Measurements from ENCODE around the gene PDLIM5. TPM values are rescaled to one million over a fixed set of nuclear protein-coding genes. Genes with fewer than 3 reads are reported as not detected.

Gene PDLIM5
- total RNA-seq, 1 experiment from 2014 or later, result 158 TPM

- CTCF ChIA-PET, result interaction anchor here (0.6 to 1.2 kb wide), 3 partner anchors 15 to 70 kb away, joined by 3 read pairs; no protein-coding TSS in a partner anchor
- BruUV-seq (replicated peaks), result no TSS peak
These were observed 239.8 kb downstream of the PDLIM5 start for GRCh38 chr4:94691552-94691951.

GRCh38 chr4:94695384-94695783 lies 243.6 kb downstream of the PDLIM5 start:
- Mint-ChIP-seq H3K4me3 (ENCODE audit: unreplicated experiment) (no peak overlapping the region), H3K27me3 (ENCODE audit: insufficient read depth, unreplicated experiment) (no peaks in the 10 kb centered on the region), H3K4me1 (ENCODE audit: insufficient read depth, unreplicated experiment) (peaks cover 8% of the 10 kb centered on the region), H3K36me3 (ENCODE audit: insufficient read depth, unreplicated experiment) (no peaks in the 10 kb centered on the region), H3K9me3 (ENCODE audit: unreplicated experiment) (no peaks in the 10 kb centered on the region), H3K27ac (ENCODE audit: low read depth, unreplicated experiment) (no peak overlapping the region)
- no peak for TF ChIP-seq CTCF (IDR thresholded peaks at IDR 0.05; ENCODE audit: unreplicated experiment)
- ChIA-PET POLR2A (no interaction called here), CTCF (interaction anchor here (0.6 kb wide), 2 partner anchors 37 to 186 kb away, joined by 3 to 6 read pairs; no protein-coding TSS in a partner anchor)
- intact Hi-C loops (cut with micrococcal nuclease), result no loop called here
- BruUV-seq (replicated peaks), result no TSS peak
- no peak for DNase-seq (ENCODE audit: unreplicated experiment)

More at GRCh38 chr4:94691552-94691951, 239.8 kb downstream of the PDLIM5 start:
- no peak overlapping the region for H3K27ac Mint-ChIP-seq (ENCODE audit: low read depth, unreplicated experiment)
- no peak for DNase-seq (ENCODE audit: unreplicated experiment)
- POLR2A ChIA-PET, result interaction anchor here (0.8 kb wide), 1 partner anchor 10 kb away, joined by 4 read pairs; no protein-coding TSS in a partner anchor
- H3K4me3 Mint-ChIP-seq (ENCODE audit: unreplicated experiment), result no peak overlapping the region
- intact Hi-C loops (cut with micrococcal nuclease), result no loop called here
- H3K36me3 Mint-ChIP-seq (ENCODE audit: insufficient read depth, unreplicated experiment), result no peaks in the 10 kb centered on the region
- no peak for TF ChIP-seq CTCF (IDR thresholded peaks at IDR 0.05; ENCODE audit: unreplicated experiment)
- H3K9me3 Mint-ChIP-seq (ENCODE audit: unreplicated experiment), result no peaks in the 10 kb centered on the region
- H3K4me1 Mint-ChIP-seq (ENCODE audit: insufficient read depth, unreplicated experiment), result peaks cover 15% of the 10 kb centered on the region
- no peaks in the 10 kb centered on the region for H3K27me3 Mint-ChIP-seq (ENCODE audit: insufficient read depth, unreplicated experiment)

- no peaks in the 10 kb centered on the region for H3K36me3 Mint-ChIP-seq (ENCODE audit: insufficient read depth, unreplicated experiment)
- POLR2A ChIA-PET, result interaction anchor here (0.8 kb wide), 1 partner anchor 14 kb away, joined by 4 read pairs; no protein-coding TSS in a partner anchor
- no peaks in the 10 kb centered on the region for H3K4me1 Mint-ChIP-seq (ENCODE audit: insufficient read depth, unreplicated experiment)
- no TSS peak for BruUV-seq (replicated peaks)
- no peak overlapping the region for H3K27ac Mint-ChIP-seq (ENCODE audit: low read depth, unreplicated experiment)
- H3K27me3 Mint-ChIP-seq (ENCODE audit: insufficient read depth, unreplicated experiment), result no peaks in the 10 kb centered on the region
- no peak overlapping the region for H3K4me3 Mint-ChIP-seq (ENCODE audit: unreplicated experiment)
- intact Hi-C loops (cut with micrococcal nuclease), result no loop called here
- no peak for TF ChIP-seq CTCF (IDR thresholded peaks at IDR 0.05; ENCODE audit: unreplicated experiment)
- no peak for DNase-seq (ENCODE audit: unreplicated experiment)
- CTCF ChIA-PET, result interaction anchor here (0.6 kb wide), 1 partner anchor 502 kb away, joined by 3 read pairs; no protein-coding TSS in a partner anchor
- no peaks in the 10 kb centered on the region for H3K9me3 Mint-ChIP-seq (ENCODE audit: unreplicated experiment)
These were observed 246.4 kb downstream of the PDLIM5 start for GRCh38 chr4:94698187-94698586.

GRCh38 chr4:94700298-94700697 lies 248.6 kb downstream of the PDLIM5 start:
- no peak for TF ChIP-seq CTCF (IDR thresholded peaks at IDR 0.05; ENCODE audit: unreplicated experiment)
- POLR2A ChIA-PET, result no interaction called here

More at GRCh38 chr4:94700298-94700697, 248.6 kb downstream of the PDLIM5 start:
- Mint-ChIP-seq H3K9me3 (ENCODE audit: unreplicated experiment) (no peaks in the 10 kb centered on the region), H3K4me1 (ENCODE audit: insufficient read depth, unreplicated experiment) (no peaks in the 10 kb centered on the region), H3K27ac (ENCODE audit: low read depth, unreplicated experiment) (no peak overlapping the region), H3K4me3 (ENCODE audit: unreplicated experiment) (no peak overlapping the region), H3K27me3 (ENCODE audit: insufficient read depth, unreplicated experiment) (no peaks in the 10 kb centered on the region), H3K36me3 (ENCODE audit: insufficient read depth, unreplicated experiment) (no peaks in the 10 kb centered on the region)
- intact Hi-C loops (cut with micrococcal nuclease), result no loop called here
- CTCF ChIA-PET, result interaction anchor here (0.9 kb wide), 1 partner anchor 10 kb away, joined by 3 read pairs; no protein-coding TSS in a partner anchor
- DNase-seq (ENCODE audit: unreplicated experiment), result no peak
- no TSS peak for BruUV-seq (replicated peaks)

Data from MCF 10A (cell line).